ENCODE results near the gene TYMP. TPM values are rescaled to one million over a fixed set of nuclear protein-coding genes. Genes with fewer than 3 reads are reported as not detected.

Gene TYMP
- total RNA-seq, 1 donor from 2014 or later, result 8.9 TPM

- Histone ChIP-seq H3K9me3 (ENCODE audit: control insufficient read depth in 3 of 3, low read length in 3 of 3) (no peaks in the 10 kb centered on the region), H3K27me3 (ENCODE audit: control insufficient read depth in 3 of 3, insufficient read depth in 3 of 3, low read length in 3 of 3) (peaks cover 30 to 66% (median 45%) of the 10 kb centered on the region in 3 donors), H3K9ac (ENCODE audit: low read depth in 1 of 3, low read length in 3 of 3) (peak overlapping the region; percentile 78 to 86 (median 83)), H3K4me3 (ENCODE audit: low read length in 3 of 3) (peak overlapping the region; percentile 65 to 75 (median 66)), H3K4me1 (ENCODE audit: control insufficient read depth in 3 of 3, insufficient read depth in 3 of 3, low read length in 3 of 3) (peaks cover 10 to 49% (median 35%) of the 10 kb centered on the region in 3 donors), H3K27ac (ENCODE audit: low read depth, low read length) (peak overlapping the region; percentile 93), H3K36me3 (ENCODE audit: control insufficient read depth in 3 of 3, insufficient read depth in 3 of 3, low read length in 3 of 3) (no peaks in the 10 kb centered on the region)
Measured at GRCh38 chr22:50530877-50531545, 1.2 kb upstream of the TYMP start.

- no peaks in the 10 kb centered on the region for H3K36me3 ChIP-seq (ENCODE audit: control insufficient read depth in 3 of 3, insufficient read depth in 3 of 3, low read length in 3 of 3)
- peak overlapping the region; percentile 38 to 75 (median 65) for H3K4me3 ChIP-seq (ENCODE audit: low read length in 3 of 3)
- no peaks in the 10 kb centered on the region for H3K9me3 ChIP-seq (ENCODE audit: control insufficient read depth in 3 of 3, low read length in 3 of 3)
- peaks cover 30 to 66% (median 45%) of the 10 kb centered on the region in 3 donors for H3K27me3 ChIP-seq (ENCODE audit: control insufficient read depth in 3 of 3, insufficient read depth in 3 of 3, low read length in 3 of 3)
- peak overlapping the region; percentile 93 for H3K27ac ChIP-seq (ENCODE audit: low read depth, low read length)
- H3K4me1 ChIP-seq (ENCODE audit: control insufficient read depth in 3 of 3, insufficient read depth in 3 of 3, low read length in 3 of 3), result peaks cover 10 to 50% (median 35%) of the 10 kb centered on the region in 3 donors
- peak overlapping the region in 2 of 3 donors; percentile 62 to 86 for H3K9ac ChIP-seq (ENCODE audit: low read depth in 1 of 3, low read length in 3 of 3)
Measured at GRCh38 chr22:50530580-50530876, 716 bp upstream of the TYMP start.

DNA sequence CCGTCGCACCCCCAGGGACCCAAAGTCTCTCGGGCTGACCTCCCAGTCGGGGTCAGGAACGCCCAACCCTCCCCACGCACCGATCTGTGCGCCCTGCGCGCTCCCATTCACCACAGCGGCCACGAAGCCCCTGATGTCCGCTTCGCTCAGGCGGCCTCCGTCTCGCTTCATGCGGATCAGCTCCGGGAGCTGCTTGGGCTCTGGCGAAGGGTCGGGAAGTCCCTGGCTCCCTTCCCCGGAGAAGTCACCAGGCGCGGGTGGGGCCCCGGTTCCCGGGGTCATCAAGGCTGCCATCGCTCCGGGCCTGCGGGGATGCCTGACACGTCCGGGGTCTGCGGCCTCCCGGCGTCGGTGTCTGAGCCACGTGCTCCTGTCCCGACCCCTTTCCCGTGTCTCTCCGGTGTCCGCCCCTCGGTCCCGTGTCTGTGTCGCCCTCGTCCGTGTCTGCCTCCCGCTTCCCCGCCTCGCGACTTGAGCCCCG lies 356 bp downstream of the TYMP start:
- Histone ChIP-seq H3K36me3 (ENCODE audit: control insufficient read depth in 3 of 3, insufficient read depth in 3 of 3, low read length in 3 of 3) (peaks cover 0 to 1% (median 0%) of the 10 kb centered on the region in 3 donors), H3K27ac (ENCODE audit: low read depth, low read length) (peak overlapping the region; percentile 93), H3K4me3 (ENCODE audit: low read length in 3 of 3) (peak overlapping the region; percentile 56 to 75 (median 68)), H3K4me1 (ENCODE audit: control insufficient read depth in 3 of 3, insufficient read depth in 3 of 3, low read length in 3 of 3) (peaks cover 15 to 59% (median 43%) of the 10 kb centered on the region in 3 donors), H3K9me3 (ENCODE audit: control insufficient read depth in 3 of 3, low read length in 3 of 3) (no peaks in the 10 kb centered on the region), H3K27me3 (ENCODE audit: control insufficient read depth in 3 of 3, insufficient read depth in 3 of 3, low read length in 3 of 3) (peaks cover 30 to 60% (median 45%) of the 10 kb centered on the region in 3 donors), H3K9ac (ENCODE audit: low read depth in 1 of 3, low read length in 3 of 3) (peak overlapping the region in 2 of 3 donors; percentile 73 to 74)

GRCh38 chr22:50528682-50529415 lies 963 bp downstream of the TYMP start:
- Histone ChIP-seq H3K36me3 (ENCODE audit: control insufficient read depth in 3 of 3, insufficient read depth in 3 of 3, low read length in 3 of 3) (peaks cover 2 to 6% (median 4%) of the 10 kb centered on the region in 3 donors), H3K27me3 (ENCODE audit: control insufficient read depth in 3 of 3, insufficient read depth in 3 of 3, low read length in 3 of 3) (peaks cover 30 to 57% (median 39%) of the 10 kb centered on the region in 3 donors), H3K27ac (ENCODE audit: low read depth, low read length) (peak overlapping the region; percentile 93), H3K4me1 (ENCODE audit: control insufficient read depth in 3 of 3, insufficient read depth in 3 of 3, low read length in 3 of 3) (peaks cover 20 to 65% (median 48%) of the 10 kb centered on the region in 3 donors), H3K4me3 (ENCODE audit: low read length in 3 of 3) (peak overlapping the region; percentile 15 to 75 (median 68)), H3K9me3 (ENCODE audit: control insufficient read depth in 3 of 3, low read length in 3 of 3) (no peaks in the 10 kb centered on the region), H3K9ac (ENCODE audit: low read depth in 1 of 3, low read length in 3 of 3) (peak overlapping the region in 2 of 3 donors; percentile 73 to 74)

DNA sequence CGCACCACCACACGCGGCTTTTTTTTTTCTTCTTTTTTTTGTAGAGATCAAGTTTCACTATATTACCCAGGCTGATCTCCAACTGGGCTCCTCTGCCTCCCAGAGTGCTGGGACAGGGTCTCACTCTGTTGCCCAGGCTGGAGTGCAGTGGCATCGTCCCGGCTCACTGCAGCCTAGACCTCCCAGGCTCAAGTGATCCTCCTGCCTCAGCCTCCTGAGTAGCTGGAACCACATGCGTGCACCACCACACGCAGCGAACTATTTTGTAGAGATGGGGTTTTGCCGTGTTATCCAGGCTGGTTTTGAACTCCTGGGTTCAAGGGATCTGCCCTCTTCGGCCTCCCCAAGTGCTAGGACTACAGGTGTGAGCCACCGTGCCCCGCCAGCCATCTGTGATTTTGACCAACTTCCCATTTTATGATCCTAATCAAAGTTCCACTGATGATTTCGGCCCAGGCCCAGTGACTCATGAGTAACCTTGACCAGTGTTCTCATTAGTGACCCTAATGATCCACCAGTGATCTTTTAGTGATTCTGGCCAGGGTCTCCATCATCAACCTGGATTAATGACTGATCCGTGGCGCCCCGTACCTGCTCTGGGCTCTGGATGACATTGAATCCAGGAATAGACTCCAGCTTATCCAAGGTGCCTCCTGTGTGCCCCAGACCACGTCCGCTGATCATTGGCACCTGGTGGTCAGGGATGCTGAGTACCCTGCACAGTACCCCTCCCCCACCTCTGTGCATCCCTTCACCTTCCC lies 1.7 kb downstream of the TYMP start:
- Histone ChIP-seq H3K4me3 (ENCODE audit: low read length in 3 of 3) (no peak overlapping the region), H3K36me3 (ENCODE audit: control insufficient read depth in 3 of 3, insufficient read depth in 3 of 3, low read length in 3 of 3) (peaks cover 9 to 13% (median 12%) of the 10 kb centered on the region in 3 donors)

GRCh38 chr22:50526834-50527801 lies 2.7 kb downstream of the TYMP start:
- Histone ChIP-seq H3K27ac (ENCODE audit: low read depth, low read length) (peak overlapping the region; percentile 79), H3K27me3 (ENCODE audit: control insufficient read depth in 3 of 3, insufficient read depth in 3 of 3, low read length in 3 of 3) (peaks cover 23 to 47% (median 28%) of the 10 kb centered on the region in 3 donors), H3K9ac (ENCODE audit: low read depth in 1 of 3, low read length in 3 of 3) (peak overlapping the region; percentile 57 to 88 (median 65)), H3K36me3 (ENCODE audit: control insufficient read depth in 3 of 3, insufficient read depth in 3 of 3, low read length in 3 of 3) (peaks cover 18 to 21% (median 20%) of the 10 kb centered on the region in 3 donors), H3K4me3 (ENCODE audit: low read length in 3 of 3) (peak overlapping the region; percentile 48 to 84 (median 83)), H3K9me3 (ENCODE audit: control insufficient read depth in 3 of 3, low read length in 3 of 3) (no peaks in the 10 kb centered on the region), H3K4me1 (ENCODE audit: control insufficient read depth in 3 of 3, insufficient read depth in 3 of 3, low read length in 3 of 3) (peaks cover 21 to 63% (median 43%) of the 10 kb centered on the region in 3 donors)

More for the DNA sequence above, 1.7 kb downstream of the TYMP start:
- peaks cover 30 to 52% (median 34%) of the 10 kb centered on the region in 3 donors for H3K27me3 ChIP-seq (ENCODE audit: control insufficient read depth in 3 of 3, insufficient read depth in 3 of 3, low read length in 3 of 3)
- no peaks in the 10 kb centered on the region for H3K9me3 ChIP-seq (ENCODE audit: control insufficient read depth in 3 of 3, low read length in 3 of 3)
- no peak overlapping the region for H3K9ac ChIP-seq (ENCODE audit: low read depth in 1 of 3, low read length in 3 of 3)
- H3K4me1 ChIP-seq (ENCODE audit: control insufficient read depth in 3 of 3, insufficient read depth in 3 of 3, low read length in 3 of 3), result peaks cover 21 to 66% (median 48%) of the 10 kb centered on the region in 3 donors
- peak overlapping the region; percentile 93 for H3K27ac ChIP-seq (ENCODE audit: low read depth, low read length)

- Histone ChIP-seq H3K9me3 (ENCODE audit: control insufficient read depth in 3 of 3, low read length in 3 of 3) (no peaks in the 10 kb centered on the region), H3K9ac (ENCODE audit: low read depth in 1 of 3, low read length in 3 of 3) (peak overlapping the region; percentile 57 to 88 (median 65)), H3K27ac (ENCODE audit: low read depth, low read length) (peak overlapping the region; percentile 79), H3K36me3 (ENCODE audit: control insufficient read depth in 3 of 3, insufficient read depth in 3 of 3, low read length in 3 of 3) (peaks cover 24 to 28% (median 26%) of the 10 kb centered on the region in 3 donors), H3K27me3 (ENCODE audit: control insufficient read depth in 3 of 3, insufficient read depth in 3 of 3, low read length in 3 of 3) (peaks cover 17 to 40% (median 22%) of the 10 kb centered on the region in 3 donors), H3K4me3 (ENCODE audit: low read length in 3 of 3) (peak overlapping the region; percentile 48 to 84 (median 83)), H3K4me1 (ENCODE audit: control insufficient read depth in 3 of 3, insufficient read depth in 3 of 3, low read length in 3 of 3) (peaks cover 21 to 59% (median 41%) of the 10 kb centered on the region in 3 donors)
Measured at GRCh38 chr22:50526108-50526833, 3.5 kb downstream of the TYMP start.

- H3K36me3 ChIP-seq (ENCODE audit: control insufficient read depth in 3 of 3, insufficient read depth in 3 of 3, low read length in 3 of 3), result peaks cover 29 to 31% (median 30%) of the 10 kb centered on the region in 3 donors
- H3K9me3 ChIP-seq (ENCODE audit: control insufficient read depth in 3 of 3, low read length in 3 of 3), result no peaks in the 10 kb centered on the region
- peak overlapping the region; percentile 74 to 84 (median 83) for H3K4me3 ChIP-seq (ENCODE audit: low read length in 3 of 3)
- peak overlapping the region; percentile 79 for H3K27ac ChIP-seq (ENCODE audit: low read depth, low read length)
- H3K4me1 ChIP-seq (ENCODE audit: control insufficient read depth in 3 of 3, insufficient read depth in 3 of 3, low read length in 3 of 3), result peaks cover 16 to 55% (median 38%) of the 10 kb centered on the region in 3 donors
- peak overlapping the region; percentile 65 to 88 (median 79) for H3K9ac ChIP-seq (ENCODE audit: low read depth in 1 of 3, low read length in 3 of 3)
- H3K27me3 ChIP-seq (ENCODE audit: control insufficient read depth in 3 of 3, insufficient read depth in 3 of 3, low read length in 3 of 3), result peaks cover 13 to 35% (median 17%) of the 10 kb centered on the region in 3 donors
Measured at GRCh38 chr22:50525858-50526107, 4.0 kb downstream of the TYMP start.
